NCI-H524 (cell line): ENCODE data around the gene FAM83F.
"Not testable (repeated sequence)": the region's sequence is repeated elsewhere in the genome, so short reads cannot be mapped to it uniquely, and the experiment has no call there.

Experiments
- DNase-seq, 2 experiments: peaks; one replicate each; lab custom pipeline; 2025; lab: John Stamatoyannopoulos, UW

FAM83F gene

DNA sequence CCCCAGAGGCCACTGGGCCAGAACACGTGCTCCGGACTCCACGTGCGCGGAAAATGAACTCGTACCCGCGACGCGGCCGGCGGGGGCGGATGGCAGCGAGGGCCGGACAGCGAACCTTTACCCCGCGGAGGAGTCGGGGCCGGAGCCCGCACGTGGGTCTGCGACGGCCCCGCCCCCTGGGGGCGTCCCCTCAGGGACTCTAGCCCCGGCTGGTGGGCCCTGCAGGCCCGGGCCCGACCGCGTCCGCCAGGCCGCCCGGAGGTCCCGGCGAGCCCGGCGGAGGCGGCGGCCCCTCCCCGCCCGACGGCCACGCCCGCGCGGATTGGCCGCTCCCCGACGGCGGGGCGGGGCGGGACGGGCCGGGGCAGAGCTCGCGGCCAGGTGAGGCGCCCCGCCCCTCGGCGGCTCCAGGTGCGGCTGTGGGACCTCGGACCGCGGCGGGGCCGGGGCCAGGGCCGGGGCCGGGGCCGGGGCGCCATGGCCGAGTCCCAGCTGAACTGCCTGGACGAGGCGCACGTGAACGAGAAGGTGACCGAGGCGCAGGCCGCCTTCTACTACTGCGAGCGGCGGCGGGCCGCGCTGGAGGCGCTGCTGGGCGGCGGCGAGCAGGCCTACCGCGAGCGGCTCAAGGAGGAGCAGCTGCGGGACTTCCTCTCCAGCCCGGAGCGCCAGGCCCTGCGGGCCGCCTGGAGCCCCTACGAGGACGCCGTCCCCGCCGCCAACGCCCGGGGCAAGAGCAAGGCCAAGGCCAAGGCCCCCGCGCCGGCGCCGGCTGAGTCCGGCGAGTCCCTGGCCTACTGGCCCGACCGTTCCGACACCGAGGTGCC lies at the start of gene FAM83F:
TSS of gene FAM83F (plus strand) at position 389 of the 827 bp plus-strand sequence. CDS start at position 478, 89 bp downstream.
- DNase-seq, result no peak

- DNase-seq, result no peak
Observed at GRCh38 chr22:39946126-39946502, 48.6 kb upstream of the FAM83F start.

DNA sequence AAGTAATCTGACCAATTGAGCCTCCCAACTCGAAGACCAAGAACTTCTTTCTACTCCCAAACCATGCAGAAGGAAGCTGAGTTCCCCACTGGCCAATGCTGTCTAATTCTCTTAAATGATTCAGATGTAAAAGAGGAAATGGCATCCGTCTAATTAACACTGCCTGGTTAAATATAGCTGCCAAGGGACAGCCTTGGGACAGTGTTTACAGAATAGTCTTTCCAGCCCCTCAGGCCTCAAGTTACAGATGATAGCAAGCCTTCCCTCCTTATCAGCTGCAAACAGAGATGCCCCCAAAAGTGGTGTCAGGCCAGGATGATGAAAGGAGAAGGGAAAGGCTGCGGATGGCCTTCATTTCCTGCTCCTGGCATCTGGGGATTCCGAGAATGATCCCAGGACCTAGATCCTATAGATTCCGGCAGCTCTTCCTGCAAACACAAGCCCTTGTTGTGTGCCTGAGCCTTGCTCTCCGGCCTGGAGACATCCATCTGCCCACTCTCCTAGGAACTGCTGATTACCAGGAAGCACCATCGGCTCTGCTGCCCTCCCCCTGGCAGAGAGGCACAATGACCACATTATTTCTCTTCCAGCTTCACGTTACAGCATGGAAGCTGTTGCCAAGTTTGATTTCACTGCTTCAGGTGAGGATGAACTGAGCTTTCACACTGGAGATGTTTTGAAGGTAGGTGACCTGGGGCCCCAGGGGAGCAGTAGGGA lies 48.1 kb upstream of the FAM83F start:
- no peak for DNase-seq

DNA sequence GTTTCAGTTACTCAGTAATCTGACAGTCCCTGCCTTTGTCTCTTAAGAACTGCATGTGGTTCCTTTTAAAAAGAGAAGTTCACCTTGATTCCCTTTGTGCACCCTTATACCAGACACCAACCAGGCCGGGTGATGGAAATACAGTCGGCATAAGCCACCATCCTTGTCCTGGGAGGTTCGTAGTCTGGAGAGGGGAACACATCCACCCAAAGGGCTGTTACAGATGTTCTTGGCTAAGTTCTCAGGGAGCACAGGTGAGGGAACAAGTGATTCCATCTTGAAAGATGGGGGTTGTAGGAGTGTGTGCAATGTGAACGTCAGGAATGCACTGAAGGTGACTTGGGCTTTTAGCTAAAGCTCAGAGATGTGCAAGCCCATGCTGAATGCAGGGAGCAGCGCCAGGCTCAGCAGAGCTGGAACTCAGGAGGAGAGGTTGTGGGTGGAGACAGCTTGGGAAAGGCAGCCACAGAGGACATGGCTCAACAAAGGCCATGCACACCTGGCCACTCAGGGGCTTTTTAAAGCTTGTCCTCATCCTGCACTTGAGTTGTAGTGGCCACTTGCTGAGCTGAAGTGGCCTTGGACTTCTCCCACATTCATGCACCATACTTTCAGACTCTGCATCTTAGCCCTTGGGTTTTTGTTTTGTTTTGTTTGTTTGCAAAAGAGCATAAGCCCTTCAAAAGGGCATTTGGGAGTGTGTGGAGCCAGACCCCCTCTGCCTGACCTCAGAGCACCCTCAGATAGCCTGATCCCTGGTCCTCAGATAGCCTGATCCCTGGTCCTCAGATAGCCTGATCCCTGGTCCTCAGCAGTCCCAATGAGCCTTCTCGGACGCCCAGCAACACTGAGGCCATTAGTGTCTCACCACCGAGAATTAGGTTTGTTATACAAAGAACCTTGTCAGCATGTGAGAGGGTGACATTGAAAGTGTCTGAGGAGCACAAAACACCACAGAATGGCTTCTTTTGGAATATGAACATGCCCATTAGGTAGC lies 47.2 kb upstream of the FAM83F start:
- DNase-seq, result no peak

- DNase-seq, result no peak
Observed at GRCh38 chr22:39949964-39950737, 44.6 kb upstream of the FAM83F start.

GRCh38 chr22:39951603-39952293 lies 43.0 kb upstream of the FAM83F start:
- not testable (repeated sequence) for DNase-seq

DNA sequence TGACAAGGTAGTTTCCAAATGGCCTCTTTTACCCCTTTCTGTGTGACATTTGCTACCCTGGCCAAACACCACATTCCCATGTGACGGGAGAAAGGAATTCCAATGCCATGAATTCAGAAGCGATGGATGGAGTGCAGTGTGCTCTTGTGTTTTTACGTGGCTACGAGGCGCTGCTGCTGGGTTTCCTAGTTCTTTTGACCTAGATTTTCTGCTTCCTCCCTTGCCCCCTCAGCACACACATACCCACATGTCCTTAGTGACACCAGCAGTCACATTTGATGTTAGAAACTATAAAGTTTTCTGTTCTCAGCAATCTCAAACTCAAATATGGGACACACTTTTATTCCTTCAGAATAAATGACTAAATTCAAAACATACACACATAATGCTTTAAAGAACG lies 42.4 kb upstream of the FAM83F start:
- no peak for DNase-seq

- DNase-seq, result no peak
Observed at GRCh38 chr22:39953101-39953500, 41.7 kb upstream of the FAM83F start.

- no peak for DNase-seq
Observed at GRCh38 chr22:39954584-39955055, 40.1 kb upstream of the FAM83F start.

GRCh38 chr22:39955675-39956074 lies 39.1 kb upstream of the FAM83F start:
- peak in 1 of 2 experiments; percentile 16 for DNase-seq

- DNase-seq, result no peak
Observed at GRCh38 chr22:39956932-39957664, 37.7 kb upstream of the FAM83F start.

DNA sequence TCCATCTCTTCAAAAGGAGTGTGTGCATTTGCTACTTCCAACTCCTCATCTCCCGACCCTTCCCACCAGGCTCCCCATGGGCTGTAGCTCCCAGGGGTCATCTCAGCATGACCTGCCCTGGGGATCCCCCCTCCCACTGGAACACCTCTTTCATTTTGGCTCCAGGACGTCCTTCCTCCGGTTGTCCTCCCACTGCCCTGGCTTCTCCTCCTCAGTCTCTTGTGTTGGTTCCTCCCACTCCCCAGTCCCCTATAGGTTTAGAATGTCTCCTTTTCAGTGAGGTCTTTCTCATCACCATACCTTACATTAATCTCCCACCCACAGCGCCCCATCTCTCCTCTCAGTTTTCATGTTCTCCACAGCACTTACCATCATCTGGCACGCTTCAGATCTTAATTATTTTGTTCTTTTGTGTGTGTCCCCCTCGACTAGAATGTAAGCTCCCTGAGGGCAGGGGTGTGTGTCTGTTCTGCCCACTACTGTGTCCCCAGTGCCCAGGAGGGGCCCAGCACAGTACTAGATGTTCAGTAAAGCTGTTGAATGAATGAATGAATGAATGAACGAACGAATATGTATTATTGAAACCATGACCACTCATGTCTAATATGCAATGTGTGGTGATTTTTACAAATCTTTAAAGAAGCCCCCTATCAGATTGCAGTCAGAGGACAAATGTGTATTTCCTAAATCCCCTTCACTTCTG lies 36.6 kb upstream of the FAM83F start:
- DNase-seq, result no peak

DNA sequence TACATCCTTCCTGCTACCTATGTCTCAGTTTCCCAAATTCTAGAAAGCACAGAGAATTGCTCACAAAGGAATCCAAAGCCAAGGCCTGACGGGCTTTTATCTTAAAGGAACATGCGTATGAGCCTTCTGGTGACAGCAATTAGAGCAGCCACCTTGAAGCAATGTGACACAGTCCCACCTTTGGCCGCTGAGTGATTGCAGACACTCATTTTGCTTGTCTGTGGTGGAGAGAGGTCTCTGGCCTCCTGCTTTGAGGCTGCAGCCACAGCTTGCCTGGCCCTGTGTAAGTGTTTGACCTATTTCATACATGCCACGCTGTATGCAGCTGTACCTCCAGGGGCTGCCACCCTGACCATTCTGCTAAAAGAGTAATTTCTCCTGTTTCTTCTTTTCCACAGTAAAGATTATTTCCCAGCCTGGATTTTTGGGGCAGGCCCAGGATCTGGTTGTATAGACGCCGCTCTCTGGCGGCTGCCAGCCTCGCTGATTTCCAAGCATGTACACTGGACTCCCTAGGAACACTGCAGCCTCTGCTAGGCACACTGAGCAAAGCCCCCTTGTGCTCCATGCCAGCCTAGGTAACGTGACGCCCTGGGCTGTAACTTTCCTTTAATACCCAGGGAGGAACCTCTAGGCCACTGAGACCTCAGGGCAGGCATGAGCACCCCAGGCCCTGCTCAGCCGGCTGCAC lies 35.7 kb upstream of the FAM83F start:
- no peak for DNase-seq

DNA sequence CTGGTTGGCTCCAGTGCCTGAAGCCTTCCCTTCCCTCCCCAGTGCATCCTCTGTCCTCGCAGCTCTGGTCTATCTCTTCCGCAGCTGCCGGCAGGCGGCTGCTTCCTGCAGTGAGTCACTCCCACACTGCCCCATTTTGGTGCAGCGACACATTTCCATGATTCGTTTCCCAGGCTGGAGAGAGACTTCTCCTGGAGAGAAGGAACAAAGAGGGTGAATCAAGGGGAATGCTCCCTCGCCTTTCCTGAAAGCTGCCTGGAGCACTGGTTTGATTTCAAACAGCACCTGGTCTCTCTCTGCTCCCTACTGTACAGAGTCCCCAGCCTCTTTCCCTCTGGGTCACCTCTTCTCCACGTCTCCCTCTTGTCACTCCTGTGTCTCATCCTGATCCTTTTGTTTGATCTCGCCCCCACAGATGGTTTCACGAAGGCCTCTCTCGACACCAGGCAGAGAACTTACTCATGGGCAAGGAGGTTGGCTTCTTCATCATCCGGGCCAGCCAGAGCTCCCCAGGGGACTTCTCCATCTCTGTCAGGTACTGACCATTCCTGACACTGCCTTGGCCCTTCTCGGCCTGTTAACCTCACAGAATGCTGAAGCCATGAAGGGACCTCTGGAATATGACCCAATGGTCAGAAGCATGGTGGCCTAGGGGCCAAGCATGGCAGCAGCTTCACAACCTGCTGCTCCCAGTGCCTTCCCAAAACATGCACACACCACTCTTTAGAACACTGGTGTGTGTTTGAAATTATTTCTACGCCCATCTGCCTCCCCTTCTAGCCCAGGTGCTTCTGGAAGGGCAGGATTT lies 34.9 kb upstream of the FAM83F start, which contains the start of gene TMA7B:
TSS of gene TMA7B (plus strand) at position 758 of the 808 bp plus-strand sequence. CDS start 3,978 bp downstream, outside the sequence.
- DNase-seq, result no peak

GRCh38 chr22:39960791-39961746 lies 33.7 kb upstream of the FAM83F start:
- DNase-seq, result no peak

DNA sequence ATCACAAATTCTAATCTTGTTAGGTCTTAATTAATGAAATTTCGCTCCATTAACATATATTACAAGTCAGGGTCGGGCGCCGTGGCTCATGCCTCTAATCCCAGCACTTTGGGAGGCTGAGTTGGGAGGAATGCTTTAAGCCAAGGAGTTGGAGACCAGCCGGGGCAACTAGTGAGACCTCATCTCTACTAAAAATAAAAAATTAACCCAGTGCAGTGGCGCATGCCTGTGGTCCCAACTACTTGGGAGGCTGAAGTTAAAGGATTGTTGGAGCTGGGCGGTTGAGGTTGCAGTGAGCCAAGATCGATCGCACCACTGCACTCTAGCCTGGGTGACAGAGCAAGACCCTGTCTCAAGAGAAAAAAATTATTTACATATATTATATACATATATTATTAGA lies 32.7 kb upstream of the FAM83F start:
- no peak for DNase-seq
